ENCODE results near the gene RUNX1.

DNA sequence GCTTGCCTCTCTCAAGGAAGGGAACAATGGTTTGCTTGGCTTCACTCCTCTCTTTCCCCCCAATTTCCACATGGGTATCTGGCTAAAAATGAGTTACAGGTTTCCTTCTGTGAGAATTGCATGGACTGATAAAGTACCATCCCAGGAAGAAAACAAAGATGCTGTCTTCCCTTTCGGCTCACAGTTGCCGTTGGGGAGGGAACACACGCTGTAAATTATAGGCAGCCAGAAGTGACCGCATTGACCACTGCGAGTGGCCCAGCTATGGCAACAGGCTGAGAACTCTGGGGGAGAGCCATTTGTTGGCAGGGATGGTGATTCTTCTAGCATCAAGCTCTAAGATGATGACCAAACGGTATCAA, 2.9 kb downstream of the RUNX1 start:
- TF ChIP-seq POLR2A (IDR thresholded peaks at IDR 0.05; ENCODE audit: low read depth, low read length) (no peak), POLR2AphosphoS5 (IDR thresholded peaks at IDR 0.05; ENCODE audit: insufficient read depth, low read depth, low read length) (no peak), FOS (IDR thresholded peaks at IDR 0.05; ENCODE audit: borderline replicate concordance, insufficient read depth, low read length) (no peak), EZH2 (IDR thresholded peaks at IDR 0.05; ENCODE audit: borderline replicate concordance, low read depth, low read length, severe bottlenecking) (no peak), CTCF (IDR thresholded peaks at IDR 0.05; ENCODE audit: extremely low read depth in 1 of 2, insufficient read depth in 1 of 2, low read depth in 1 of 2, low read length in 2 of 2) (no peak)

All from endothelial cell of umbilical vein (primary cell).